ENCODE results near the gene ZNF407.

The ZNF407 gene

DNA sequence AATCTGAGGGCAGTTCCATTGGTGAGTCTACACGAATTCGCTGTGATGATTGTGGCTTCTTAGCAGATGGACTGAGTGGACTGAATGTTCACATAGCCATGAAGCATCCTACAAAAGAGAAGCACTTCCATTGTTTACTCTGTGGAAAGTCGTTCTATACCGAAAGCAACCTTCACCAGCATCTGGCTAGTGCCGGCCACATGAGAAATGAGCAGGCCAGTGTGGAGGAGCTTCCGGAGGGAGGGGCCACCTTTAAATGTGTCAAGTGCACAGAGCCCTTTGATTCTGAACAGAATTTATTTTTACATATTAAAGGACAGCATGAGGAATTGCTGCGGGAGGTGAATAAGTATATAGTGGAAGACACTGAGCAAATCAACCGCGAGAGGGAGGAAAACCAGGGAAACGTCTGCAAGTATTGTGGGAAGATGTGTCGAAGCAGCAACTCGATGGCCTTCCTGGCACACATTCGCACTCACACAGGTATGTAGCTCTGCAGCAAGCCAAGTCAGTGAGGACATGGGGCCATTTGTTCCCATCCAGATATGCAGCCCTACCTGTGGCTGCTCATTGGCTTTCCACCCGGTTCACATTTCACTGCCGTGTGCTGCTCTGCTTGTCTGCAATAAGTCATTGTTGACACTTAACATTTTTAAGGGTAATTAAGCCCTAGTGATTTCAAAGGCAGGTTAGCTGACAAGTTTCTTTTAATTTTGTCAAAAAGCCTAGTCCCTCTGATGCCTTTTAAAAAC is 37.7 kb downstream of the ZNF407 start:
- no peak overlapping the region for H3K9ac ChIP-seq (ENCODE audit: low read length)
- H3K9me2 ChIP-seq (replicated peaks; ENCODE audit: insufficient read depth, low read length): no peaks in the 10 kb centered on the region
- TF ChIP-seq, protein P1, sequence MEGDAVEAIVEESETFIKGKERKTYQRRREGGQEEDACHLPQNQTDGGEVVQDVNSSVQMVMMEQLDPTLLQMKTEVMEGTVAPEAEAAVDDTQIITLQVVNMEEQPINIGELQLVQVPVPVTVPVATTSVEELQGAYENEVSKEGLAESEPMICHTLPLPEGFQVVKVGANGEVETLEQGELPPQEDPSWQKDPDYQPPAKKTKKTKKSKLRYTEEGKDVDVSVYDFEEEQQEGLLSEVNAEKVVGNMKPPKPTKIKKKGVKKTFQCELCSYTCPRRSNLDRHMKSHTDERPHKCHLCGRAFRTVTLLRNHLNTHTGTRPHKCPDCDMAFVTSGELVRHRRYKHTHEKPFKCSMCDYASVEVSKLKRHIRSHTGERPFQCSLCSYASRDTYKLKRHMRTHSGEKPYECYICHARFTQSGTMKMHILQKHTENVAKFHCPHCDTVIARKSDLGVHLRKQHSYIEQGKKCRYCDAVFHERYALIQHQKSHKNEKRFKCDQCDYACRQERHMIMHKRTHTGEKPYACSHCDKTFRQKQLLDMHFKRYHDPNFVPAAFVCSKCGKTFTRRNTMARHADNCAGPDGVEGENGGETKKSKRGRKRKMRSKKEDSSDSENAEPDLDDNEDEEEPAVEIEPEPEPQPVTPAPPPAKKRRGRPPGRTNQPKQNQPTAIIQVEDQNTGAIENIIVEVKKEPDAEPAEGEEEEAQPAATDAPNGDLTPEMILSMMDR (IDR thresholded peaks at IDR 0.05; ENCODE audit: low read length): no peak
- TF ChIP-seq EZH2phosphoT487 (IDR thresholded peaks at IDR 0.05; ENCODE audit: low read length) (no peak), EZH2 (optimal IDR thresholded peaks at IDR 0.05; ENCODE audit: low read depth, low read length) (no peak)
- DNase-seq: no peak
- no peaks in the 10 kb centered on the region for H3K36me3 ChIP-seq (replicated peaks; ENCODE audit: insufficient read depth, low read length)
- H3K9me3 ChIP-seq (replicated peaks; ENCODE audit: insufficient read depth, low read length): no peaks in the 10 kb centered on the region
- no peak overlapping the region for H2AFZ ChIP-seq (ENCODE audit: low read length)
- H3K4me2 ChIP-seq (ENCODE audit: low read depth, low read length): no peak overlapping the region
- H3F3A ChIP-seq (ENCODE audit: insufficient read depth, low read length): no peaks in the 10 kb centered on the region
- H3K4me3 ChIP-seq (ENCODE audit: low read length): no peak overlapping the region
- no peaks in the 10 kb centered on the region for H3K4me1 ChIP-seq (ENCODE audit: low read length)
- no peaks in the 10 kb centered on the region for H3K79me2 ChIP-seq (ENCODE audit: low read length)
- no peaks in the 10 kb centered on the region for H4K20me1 ChIP-seq (ENCODE audit: insufficient read depth, low read length)
- no peak overlapping the region for H3K27ac ChIP-seq (ENCODE audit: low read length)
- no peaks in the 10 kb centered on the region for H3K27me3 ChIP-seq (replicated peaks; ENCODE audit: insufficient read depth, low read length)

DNA sequence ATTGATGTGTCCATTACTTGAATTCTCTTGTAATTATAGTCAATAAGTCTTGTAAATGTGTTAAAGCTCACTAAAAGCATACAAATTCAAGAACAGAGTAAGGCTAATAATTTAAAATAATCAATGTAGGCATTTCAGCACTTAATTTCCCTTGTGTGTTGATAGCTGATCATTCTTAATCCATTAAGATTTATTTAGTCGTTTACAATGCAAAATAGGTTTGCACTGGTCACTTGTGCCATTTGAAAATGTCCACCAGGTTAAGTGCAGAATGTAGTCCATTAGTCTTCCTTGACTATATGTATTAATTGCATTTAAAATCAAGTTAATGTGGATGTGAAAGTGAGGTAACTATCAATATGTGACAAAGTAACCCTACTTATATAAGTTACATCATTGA is 39.4 kb downstream of the ZNF407 start:
- TF ChIP-seq EZH2phosphoT487 (IDR thresholded peaks at IDR 0.05; ENCODE audit: low read length) (no peak), EZH2 (optimal IDR thresholded peaks at IDR 0.05; ENCODE audit: low read depth, low read length) (no peak)
- TF ChIP-seq, protein P1 (IDR thresholded peaks at IDR 0.05; ENCODE audit: low read length): no peak
- no peaks in the 10 kb centered on the region for H4K20me1 ChIP-seq (ENCODE audit: insufficient read depth, low read length)
- no peaks in the 10 kb centered on the region for H3K9me2 ChIP-seq (replicated peaks; ENCODE audit: insufficient read depth, low read length)
- no peak overlapping the region for H3K4me2 ChIP-seq (ENCODE audit: low read depth, low read length)
- H3K4me1 ChIP-seq (ENCODE audit: low read length): no peaks in the 10 kb centered on the region
- no peaks in the 10 kb centered on the region for H3K27me3 ChIP-seq (replicated peaks; ENCODE audit: insufficient read depth, low read length)
- no peaks in the 10 kb centered on the region for H3F3A ChIP-seq (ENCODE audit: insufficient read depth, low read length)
- H3K36me3 ChIP-seq (replicated peaks; ENCODE audit: insufficient read depth, low read length): no peaks in the 10 kb centered on the region
- H3K79me2 ChIP-seq (ENCODE audit: low read length): no peaks in the 10 kb centered on the region
- H3K27ac ChIP-seq (ENCODE audit: low read length): no peak overlapping the region
- no peaks in the 10 kb centered on the region for H3K9me3 ChIP-seq (replicated peaks; ENCODE audit: insufficient read depth, low read length)
- no peak overlapping the region for H2AFZ ChIP-seq (ENCODE audit: low read length)
- no peak overlapping the region for H3K9ac ChIP-seq (ENCODE audit: low read length)
- no peak for DNase-seq
- no peak overlapping the region for H3K4me3 ChIP-seq (ENCODE audit: low read length)

DNA sequence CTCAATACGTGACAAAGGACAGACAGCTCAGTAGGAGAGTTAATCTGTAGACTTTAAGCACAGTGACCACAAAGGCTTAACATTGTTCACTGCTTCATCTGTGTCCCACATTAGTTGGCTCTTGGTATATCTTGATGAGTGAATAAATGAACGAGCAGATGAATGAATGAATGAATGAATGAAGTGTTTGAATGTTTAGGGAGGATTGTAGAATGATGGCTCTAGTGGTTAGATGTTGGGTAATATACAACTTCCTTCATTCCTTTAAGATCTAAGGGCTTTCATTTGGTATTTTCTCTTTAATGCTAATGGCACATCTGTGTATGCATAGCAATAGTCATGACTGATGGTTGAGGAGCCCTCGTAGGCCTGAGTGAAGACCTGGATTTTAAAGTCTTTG is 40.5 kb downstream of the ZNF407 start:
- DNase-seq: no peak
- Histone ChIP-seq H3K4me3 (ENCODE audit: low read length) (no peak overlapping the region), H3K79me2 (ENCODE audit: low read length) (no peaks in the 10 kb centered on the region), H3K4me2 (ENCODE audit: low read depth, low read length) (no peak overlapping the region), H3F3A (ENCODE audit: insufficient read depth, low read length) (no peaks in the 10 kb centered on the region), H3K27me3 (replicated peaks; ENCODE audit: insufficient read depth, low read length) (no peaks in the 10 kb centered on the region), H3K4me1 (ENCODE audit: low read length) (no peaks in the 10 kb centered on the region), H3K27ac (ENCODE audit: low read length) (no peak overlapping the region), H3K9me2 (replicated peaks; ENCODE audit: insufficient read depth, low read length) (no peaks in the 10 kb centered on the region), H3K9me3 (replicated peaks; ENCODE audit: insufficient read depth, low read length) (no peaks in the 10 kb centered on the region), H3K9ac (ENCODE audit: low read length) (no peak overlapping the region), H3K36me3 (replicated peaks; ENCODE audit: insufficient read depth, low read length) (no peaks in the 10 kb centered on the region), H2AFZ (ENCODE audit: low read length) (no peak overlapping the region), H4K20me1 (ENCODE audit: insufficient read depth, low read length) (no peaks in the 10 kb centered on the region)
- TF ChIP-seq EZH2 (optimal IDR thresholded peaks at IDR 0.05; ENCODE audit: low read depth, low read length): no peak
- TF ChIP-seq, protein P1 (IDR thresholded peaks at IDR 0.05; ENCODE audit: low read length): no peak
- TF ChIP-seq EZH2phosphoT487 (IDR thresholded peaks at IDR 0.05; ENCODE audit: low read length): no peak

Data from MM.1S (cell line).